ENCODE data around the gene NYAP2.
A peak's percentile ranks its signal among the peaks of the same experiment; 100 is the strongest.

NYAP2 gene

GRCh38 chr2:225630824-225631533 lies 231.5 kb downstream of the NYAP2 start:
- DNase-seq (ENCODE audit: low read depth): no peak

GRCh38 chr2:225632351-225632750 lies 232.8 kb downstream of the NYAP2 start:
- DNase-seq (ENCODE audit: low read depth): no peak

GRCh38 chr2:225636558-225636957 lies 237.0 kb downstream of the NYAP2 start:
- no peak for DNase-seq (ENCODE audit: low read depth)

- no peak for DNase-seq (ENCODE audit: low read depth)
Measured at GRCh38 chr2:225637259-225637658, 237.7 kb downstream of the NYAP2 start.

GRCh38 chr2:225640550-225640949 lies 241.0 kb downstream of the NYAP2 start:
- DNase-seq (ENCODE audit: low read depth): no peak

GRCh38 chr2:225649274-225649673 lies 249.8 kb downstream of the NYAP2 start:
- no peak for DNase-seq (ENCODE audit: low read depth)

GRCh38 chr2:225650041-225650440 lies 250.5 kb downstream of the NYAP2 start:
- DNase-seq (ENCODE audit: low read depth): peak; percentile 22

GRCh38 chr2:225660262-225661131 lies 261.0 kb downstream of the NYAP2 start:
- DNase-seq (ENCODE audit: low read depth): peak; percentile 23

GRCh38 chr2:225662101-225662500 lies 262.6 kb downstream of the NYAP2 start:
- no peak for DNase-seq (ENCODE audit: low read depth)

- DNase-seq (ENCODE audit: low read depth): no peak
Measured at GRCh38 chr2:225667445-225667844, 267.9 kb downstream of the NYAP2 start.

- DNase-seq (ENCODE audit: low read depth): peak; percentile 41
Measured at GRCh38 chr2:225668606-225669266, 269.2 kb downstream of the NYAP2 start.

GRCh38 chr2:225670111-225670974 lies 270.8 kb downstream of the NYAP2 start:
- peak; percentile 23 for DNase-seq (ENCODE audit: low read depth)

GRCh38 chr2:225678792-225679191 lies 279.3 kb downstream of the NYAP2 start:
- no peak for DNase-seq (ENCODE audit: low read depth)

GRCh38 chr2:225683258-225683657 lies 283.7 kb downstream of the NYAP2 start:
- no peak for DNase-seq (ENCODE audit: low read depth)

- DNase-seq (ENCODE audit: low read depth): no peak
Measured at GRCh38 chr2:225690153-225690552, 290.6 kb downstream of the NYAP2 start.

GRCh38 chr2:225691711-225692110 lies 292.2 kb downstream of the NYAP2 start:
- no peak for DNase-seq (ENCODE audit: low read depth)

- no peak for DNase-seq (ENCODE audit: low read depth)
Measured at GRCh38 chr2:225693259-225693658, 293.7 kb downstream of the NYAP2 start.

- no peak for DNase-seq (ENCODE audit: low read depth)
Measured at GRCh38 chr2:225694664-225695063, 295.2 kb downstream of the NYAP2 start.

- no peak for DNase-seq (ENCODE audit: low read depth)
Measured at GRCh38 chr2:225697936-225698335, 298.4 kb downstream of the NYAP2 start.
